ENCODE results near the gene SLC24A4. TPM values are rescaled to one million over a fixed set of nuclear protein-coding genes. Genes with fewer than 3 reads are reported as not detected.
A peak's percentile ranks its signal among the peaks of the same experiment; 100 is the strongest.

SLC24A4 gene
- total RNA-seq, 2 donors from 2014 or later, result not detected

- Mint-ChIP-seq H3K36me3 (ENCODE audit: insufficient read depth in 2 of 2) (no peaks in the 10 kb centered on the region), H3K9me3 (no peaks in the 10 kb centered on the region), H3K4me3 (no peak overlapping the region), H3K27ac (no peak overlapping the region), H3K27me3 (ENCODE audit: low read depth) (no peaks in the 10 kb centered on the region), H3K4me1 (ENCODE audit: low read depth) (no peaks in the 10 kb centered on the region)
- DNase-seq, result no peak
- ATAC-seq (replicated peaks in 1 of 2), result no peak
Measured at GRCh38 chr14:92453691-92454090, 130.7 kb downstream of the SLC24A4 start.

GRCh38 chr14:92455231-92455630, 132.3 kb downstream of the SLC24A4 start:
- DNase-seq, result no peak
- H3K4me3 Mint-ChIP-seq, result no peak overlapping the region
- no peaks in the 10 kb centered on the region for H3K4me1 Mint-ChIP-seq (ENCODE audit: low read depth)
- H3K36me3 Mint-ChIP-seq (ENCODE audit: insufficient read depth in 2 of 2), result no peaks in the 10 kb centered on the region
- no peak for ATAC-seq (replicated peaks in 1 of 2)
- no peaks in the 10 kb centered on the region for H3K9me3 Mint-ChIP-seq
- H3K27ac Mint-ChIP-seq, result no peak overlapping the region
- H3K27me3 Mint-ChIP-seq (ENCODE audit: low read depth), result no peaks in the 10 kb centered on the region

GRCh38 chr14:92456215-92457015, 133.4 kb downstream of the SLC24A4 start:
- H3K9me3 Mint-ChIP-seq, result no peaks in the 10 kb centered on the region
- ATAC-seq (replicated peaks in 1 of 2), result peak in 1 of 2 donors; percentile 42
- H3K27ac Mint-ChIP-seq, result no peak overlapping the region
- no peaks in the 10 kb centered on the region for H3K36me3 Mint-ChIP-seq (ENCODE audit: insufficient read depth in 2 of 2)
- no peaks in the 10 kb centered on the region for H3K27me3 Mint-ChIP-seq (ENCODE audit: low read depth)
- H3K4me3 Mint-ChIP-seq, result no peak overlapping the region
- DNase-seq, result peak in 1 of 2 donors; percentile 26
- peaks cover 6% of the 10 kb centered on the region for H3K4me1 Mint-ChIP-seq (ENCODE audit: low read depth)

DNA sequence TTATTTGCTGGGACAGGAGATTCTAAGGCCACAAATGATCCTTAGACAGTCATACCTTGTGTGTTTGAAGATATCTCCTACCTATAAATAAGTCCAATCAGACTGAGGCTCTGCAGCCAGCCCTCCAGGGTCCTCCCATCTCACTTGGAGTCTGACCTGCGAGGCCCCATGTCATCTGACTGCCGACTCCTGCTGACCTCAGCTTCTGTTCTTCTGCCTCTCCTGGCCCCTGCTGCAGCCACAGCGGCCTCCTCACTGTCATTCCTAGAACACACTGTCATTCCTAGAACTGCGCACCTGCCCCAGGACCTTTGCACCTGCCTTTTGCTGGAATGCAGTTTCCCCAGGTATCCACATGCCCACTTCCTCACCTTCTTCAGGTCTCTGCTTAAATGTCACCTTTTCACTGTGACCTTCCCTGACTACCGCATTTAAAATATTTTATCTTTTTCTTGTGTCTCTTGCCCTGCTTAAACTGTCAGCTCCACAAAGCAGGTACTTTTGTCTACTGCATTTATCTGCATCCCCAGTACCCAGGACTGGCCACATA, 134.1 kb downstream of the SLC24A4 start:
- no peaks in the 10 kb centered on the region for H3K9me3 Mint-ChIP-seq
- DNase-seq, result no peak
- H3K36me3 Mint-ChIP-seq (ENCODE audit: insufficient read depth in 2 of 2), result no peaks in the 10 kb centered on the region
- H3K4me3 Mint-ChIP-seq, result no peak overlapping the region
- no peak overlapping the region for H3K27ac Mint-ChIP-seq
- no peaks in the 10 kb centered on the region for H3K27me3 Mint-ChIP-seq (ENCODE audit: low read depth)
- no peak for ATAC-seq (replicated peaks in 1 of 2)
- peaks cover 12% of the 10 kb centered on the region for H3K4me1 Mint-ChIP-seq (ENCODE audit: low read depth)

DNA sequence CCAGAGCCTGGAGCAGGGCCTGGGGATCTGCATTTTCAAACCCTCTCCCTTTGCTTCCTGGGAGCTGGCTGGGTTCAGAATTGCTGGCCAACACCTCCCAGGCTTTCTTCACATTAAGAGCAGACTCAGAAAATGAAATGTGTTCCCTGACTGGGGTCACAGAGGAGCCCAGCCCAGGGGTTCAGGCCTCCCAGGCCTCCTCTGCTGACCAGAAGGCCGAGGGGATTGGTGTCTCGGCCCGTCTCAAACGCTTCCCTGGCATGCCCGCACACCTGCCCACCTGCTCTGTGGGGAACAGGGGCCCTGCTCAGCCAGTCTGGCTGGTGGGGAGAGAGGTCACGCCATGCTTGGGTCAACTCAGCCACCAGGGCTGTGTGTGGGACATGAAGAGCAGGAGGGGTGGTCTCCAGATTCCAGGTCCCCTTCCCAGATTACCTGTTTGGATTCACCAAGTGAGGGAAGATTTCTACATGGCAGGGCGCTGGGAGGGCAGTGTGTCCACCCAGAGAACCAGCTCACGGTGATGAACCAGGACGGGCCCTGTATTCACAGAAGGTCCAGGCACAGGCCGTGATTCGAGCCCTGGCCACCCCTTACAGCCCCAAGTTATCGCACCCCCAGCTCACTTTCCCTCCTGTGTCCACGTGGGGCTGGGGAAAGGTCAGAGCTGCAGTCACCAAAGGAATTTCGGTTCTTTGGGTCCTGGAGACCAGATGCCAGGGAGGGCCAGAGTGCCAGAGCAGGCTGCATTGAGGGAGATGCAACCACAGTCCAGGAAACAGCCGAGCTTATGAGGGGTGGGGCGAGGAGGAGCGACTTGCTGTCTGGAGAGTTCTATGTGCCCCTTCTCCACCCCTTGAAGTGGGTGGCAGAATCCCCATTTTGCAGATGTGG, 135.4 kb downstream of the SLC24A4 start:
- ATAC-seq (replicated peaks in 1 of 2) (no peak), DNase-seq (no peak)
- peaks cover 18% of the 10 kb centered on the region for H3K4me1 Mint-ChIP-seq (ENCODE audit: low read depth)
- H3K36me3 Mint-ChIP-seq (ENCODE audit: insufficient read depth in 2 of 2), result no peaks in the 10 kb centered on the region
- no peak overlapping the region for H3K4me3 Mint-ChIP-seq
- no peak overlapping the region for H3K27ac Mint-ChIP-seq
- peaks cover 8% of the 10 kb centered on the region for H3K27me3 Mint-ChIP-seq (ENCODE audit: low read depth)
- no peaks in the 10 kb centered on the region for H3K9me3 Mint-ChIP-seq

GRCh38 chr14:92459030-92459949, 136.3 kb downstream of the SLC24A4 start:
- H3K36me3 Mint-ChIP-seq (ENCODE audit: insufficient read depth in 2 of 2), result no peaks in the 10 kb centered on the region
- DNase-seq, result no peak

GRCh38 chr14:92459950-92460421, 137.0 kb downstream of the SLC24A4 start:
- Mint-ChIP-seq H3K4me3 (no peak overlapping the region), H3K27me3 (ENCODE audit: low read depth) (peaks cover 9% of the 10 kb centered on the region), H3K36me3 (ENCODE audit: insufficient read depth in 2 of 2) (no peaks in the 10 kb centered on the region), H3K9me3 (no peaks in the 10 kb centered on the region), H3K27ac (no peak overlapping the region), H3K4me1 (ENCODE audit: low read depth) (peaks cover 18% of the 10 kb centered on the region)
- ATAC-seq (replicated peaks in 1 of 2) (no peak), DNase-seq (no peak)

More at GRCh38 chr14:92459030-92459949, 136.3 kb downstream of the SLC24A4 start:
- peak overlapping the region; percentile 38 for H3K27ac Mint-ChIP-seq
- peaks cover 18% of the 10 kb centered on the region for H3K4me1 Mint-ChIP-seq (ENCODE audit: low read depth)
- H3K9me3 Mint-ChIP-seq, result no peaks in the 10 kb centered on the region
- H3K4me3 Mint-ChIP-seq, result no peak overlapping the region
- peaks cover 9% of the 10 kb centered on the region for H3K27me3 Mint-ChIP-seq (ENCODE audit: low read depth)
- no peak for ATAC-seq (replicated peaks in 1 of 2)

DNA sequence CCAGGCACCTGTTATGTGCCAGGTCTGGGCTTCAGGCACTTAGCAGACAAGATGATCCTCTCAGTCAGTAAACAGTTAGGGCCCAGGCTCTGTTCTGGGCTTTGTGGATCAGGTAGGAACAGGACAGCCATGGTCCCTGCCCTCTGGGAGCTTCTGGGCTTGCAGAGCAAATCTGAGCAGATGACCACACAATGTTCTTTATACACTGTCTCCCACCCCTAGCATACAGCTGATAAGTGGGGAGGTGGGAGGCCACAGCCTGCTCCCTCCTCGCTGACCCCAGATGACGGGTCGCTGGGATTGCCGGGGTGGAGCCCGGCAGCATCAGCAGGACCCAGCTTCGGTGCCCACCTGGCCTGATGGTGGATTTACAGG, 137.6 kb downstream of the SLC24A4 start:
- peaks cover 18% of the 10 kb centered on the region for H3K4me1 Mint-ChIP-seq (ENCODE audit: low read depth)
- ATAC-seq (replicated peaks in 1 of 2), result no peak
- no peaks in the 10 kb centered on the region for H3K36me3 Mint-ChIP-seq (ENCODE audit: insufficient read depth in 2 of 2)
- no peaks in the 10 kb centered on the region for H3K9me3 Mint-ChIP-seq
- H3K27ac Mint-ChIP-seq, result no peak overlapping the region
- no peak overlapping the region for H3K4me3 Mint-ChIP-seq
- no peak for DNase-seq
- H3K27me3 Mint-ChIP-seq (ENCODE audit: low read depth), result peaks cover 9% of the 10 kb centered on the region

DNA sequence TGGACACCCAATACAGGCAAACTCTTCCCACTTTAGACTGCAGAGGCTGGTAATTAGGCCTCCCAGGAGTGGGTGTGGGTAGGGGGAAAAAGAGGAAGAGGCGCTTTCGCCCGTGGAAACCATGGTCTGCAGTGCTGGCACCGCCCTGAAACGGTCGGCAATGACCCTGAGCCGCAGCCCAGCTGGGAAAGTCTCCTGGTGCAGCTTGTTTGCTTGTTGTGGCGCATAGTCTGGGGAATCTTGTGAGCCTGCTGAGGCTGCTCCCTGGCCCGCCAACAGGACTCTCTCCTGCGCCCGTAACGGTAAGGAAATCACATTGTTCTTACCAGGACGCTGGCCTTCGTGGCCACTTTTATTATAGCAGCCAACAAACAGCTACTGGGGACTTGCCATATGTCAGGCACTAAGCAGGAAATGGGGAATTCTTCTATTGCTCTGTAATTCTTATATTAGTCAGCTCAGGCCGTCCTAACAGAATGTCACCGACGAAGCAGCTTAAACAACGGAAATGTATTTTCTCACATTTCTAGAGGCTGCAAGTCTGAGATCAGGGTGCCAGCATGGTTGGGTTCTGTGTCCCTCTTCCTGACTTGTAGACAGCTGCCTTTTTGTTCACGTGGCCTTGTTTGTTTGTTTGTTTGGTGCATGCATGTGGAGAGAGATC, 138.1 kb downstream of the SLC24A4 start:
- peak in 1 of 2 donors; percentile 8 for DNase-seq
- Mint-ChIP-seq H3K4me3 (peak overlapping the region in 1 of 2 donors; percentile 33), H3K27me3 (ENCODE audit: low read depth) (peaks cover 9% of the 10 kb centered on the region), H3K27ac (no peak overlapping the region), H3K4me1 (ENCODE audit: low read depth) (peaks cover 18% of the 10 kb centered on the region), H3K36me3 (ENCODE audit: insufficient read depth in 2 of 2) (no peaks in the 10 kb centered on the region), H3K9me3 (no peaks in the 10 kb centered on the region)
- peak; percentile 39 to 75 for ATAC-seq (replicated peaks in 1 of 2)

- peaks cover 9% of the 10 kb centered on the region for H3K27me3 Mint-ChIP-seq (ENCODE audit: low read depth)
- H3K36me3 Mint-ChIP-seq (ENCODE audit: insufficient read depth in 2 of 2), result peaks cover 0 to under 1% of the 10 kb centered on the region in 2 donors
- ATAC-seq (replicated peaks in 1 of 2) (no peak), DNase-seq (no peak)
- peaks cover 18% of the 10 kb centered on the region for H3K4me1 Mint-ChIP-seq (ENCODE audit: low read depth)
- H3K27ac Mint-ChIP-seq, result peak overlapping the region; percentile 63
- H3K9me3 Mint-ChIP-seq, result peaks cover 0 to under 1% of the 10 kb centered on the region in 2 donors
- H3K4me3 Mint-ChIP-seq, result no peak overlapping the region
Measured at GRCh38 chr14:92461891-92462290, 138.9 kb downstream of the SLC24A4 start.

GRCh38 chr14:92462568-92462967, 139.6 kb downstream of the SLC24A4 start:
- peak overlapping the region; percentile 3 for H3K27ac Mint-ChIP-seq
- DNase-seq (no peak), ATAC-seq (replicated peaks in 1 of 2) (no peak)
- peaks cover 3 to 7% of the 10 kb centered on the region in 2 donors for H3K36me3 Mint-ChIP-seq (ENCODE audit: insufficient read depth in 2 of 2)
- peaks cover 2 to 7% of the 10 kb centered on the region in 2 donors for H3K9me3 Mint-ChIP-seq
- peaks cover 9% of the 10 kb centered on the region for H3K27me3 Mint-ChIP-seq (ENCODE audit: low read depth)
- H3K4me1 Mint-ChIP-seq (ENCODE audit: low read depth), result peaks cover 18% of the 10 kb centered on the region
- H3K4me3 Mint-ChIP-seq, result no peak overlapping the region

DNA sequence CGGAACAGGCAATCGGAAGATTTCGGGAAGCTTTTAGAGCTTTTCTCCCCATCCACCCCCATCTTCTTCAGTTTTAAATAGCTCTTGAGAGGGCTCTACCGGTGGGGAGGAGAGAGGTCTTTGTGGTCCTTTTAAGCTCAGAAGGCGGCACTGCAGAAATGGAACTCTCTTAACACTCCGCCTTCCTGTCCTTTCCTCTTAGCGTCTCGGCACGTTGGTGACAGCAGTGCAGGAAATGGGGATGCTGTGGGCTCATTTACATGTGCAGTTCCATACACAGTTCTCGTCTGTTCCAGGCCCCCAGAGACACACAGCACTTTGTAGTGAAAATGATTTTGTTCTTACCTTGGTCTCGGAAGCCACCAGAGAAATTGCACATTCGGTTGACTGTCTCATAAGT, 140.2 kb downstream of the SLC24A4 start:
- Mint-ChIP-seq H3K4me1 (ENCODE audit: low read depth) (peaks cover 18% of the 10 kb centered on the region), H3K27me3 (ENCODE audit: low read depth) (peaks cover 9% of the 10 kb centered on the region), H3K36me3 (ENCODE audit: insufficient read depth in 2 of 2) (peaks cover 3 to 7% of the 10 kb centered on the region in 2 donors), H3K4me3 (peak overlapping the region in 1 of 2 donors; percentile 17), H3K9me3 (peaks cover 2 to 7% of the 10 kb centered on the region in 2 donors), H3K27ac (peak overlapping the region; percentile 3)
- no peak for ATAC-seq (replicated peaks in 1 of 2)
- no peak for DNase-seq
